Chondrocyte (in vitro differentiated cells): ENCODE measurements around the gene TSC22D3. TPM values are rescaled to one million over a fixed set of nuclear protein-coding genes. Genes with fewer than 3 reads are reported as not detected.

Source experiments
- DNase-seq: peaks from one replicate; pipeline ENCODE4 v3.0.0; 2021; ENCODE audit warnings: mixed read lengths, low spot score
- H3K27ac Mint-ChIP-seq: one replicate; pipeline ENCODE4 v1.8.0; 2021; ENCODE audit warnings: mild to moderate bottlenecking, moderate library complexity, mixed read lengths; ENCODE audit not compliant: unreplicated experiment
- H3K27me3 Mint-ChIP-seq: 2 replicates; pipeline ENCODE4 v1.8.0; 2021; ENCODE audit warnings: low read depth, mixed read lengths
- H3K36me3 Mint-ChIP-seq: 2 replicates; pipeline ENCODE4 v1.8.0; 2021; ENCODE audit warnings: low read depth, mixed read lengths
- H3K4me1 Mint-ChIP-seq: 2 replicates; pipeline ENCODE4 v1.8.0; 2021; ENCODE audit warnings: low read depth, mild to moderate bottlenecking, mixed read lengths
- H3K4me3 Mint-ChIP-seq: one replicate; pipeline ENCODE4 v1.8.0; 2021; ENCODE audit warnings: mild to moderate bottlenecking, moderate library complexity, mixed read lengths; ENCODE audit not compliant: unreplicated experiment
- H3K9me3 Mint-ChIP-seq: 2 replicates; pipeline ENCODE4 v1.8.0; 2021; ENCODE audit warnings: low read depth, mixed read lengths
- CTCF ChIP-seq: fragments of 200-600 bp; sonication (generic); IDR thresholded peaks from 2 replicates; pipeline ENCODE4 v1.5.0; 2021; ENCODE audit warnings: antibody characterized with exemption, mild to moderate bottlenecking, moderate library complexity
- total RNA-seq: library from RNA; stranded (reverse); gene quantifications from 3 replicates; pipeline ENCODE4 v1.2.1, GENCODE V29; 2021

The TSC22D3 gene
- total RNA-seq, 1 donor from 2014 or later = 191 TPM

- H3K36me3 Mint-ChIP-seq = no peaks in the 10 kb centered on the region
- peaks cover 7% of the 10 kb centered on the region for H3K9me3 Mint-ChIP-seq
- TF ChIP-seq CTCF = no peak
- no peaks in the 10 kb centered on the region for H3K27me3 Mint-ChIP-seq
- H3K4me3 Mint-ChIP-seq = no peak overlapping the region
- H3K4me1 Mint-ChIP-seq = peaks cover 33% of the 10 kb centered on the region
- no peak overlapping the region for H3K27ac Mint-ChIP-seq
- no peak for DNase-seq
These were observed 92.3 kb downstream of the TSC22D3 start for GRCh38 chrX:107683124-107683895.

DNA sequence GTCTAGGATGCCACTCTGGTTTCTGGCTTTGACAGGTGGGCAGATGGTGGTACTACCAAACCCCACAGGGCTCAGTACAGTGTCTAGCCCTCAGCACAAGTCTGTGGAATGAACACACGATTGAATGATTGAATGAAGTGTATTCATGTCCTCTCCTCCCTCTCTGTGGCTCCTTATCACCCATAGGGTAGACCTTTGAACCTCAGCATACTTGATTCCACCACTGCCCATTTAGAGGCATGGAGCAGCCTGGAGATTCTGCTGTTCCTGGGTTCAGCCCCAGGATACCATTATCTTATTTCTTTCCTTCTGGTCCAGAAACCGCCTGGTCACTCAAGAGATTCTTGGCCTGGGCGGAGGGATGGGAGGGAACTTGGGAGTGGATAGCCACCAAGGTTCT is 93.3 kb downstream of the TSC22D3 start:
- Mint-ChIP-seq H3K9me3 (peaks cover 7% of the 10 kb centered on the region), H3K4me1 (peaks cover 43% of the 10 kb centered on the region), H3K27me3 (no peaks in the 10 kb centered on the region), H3K36me3 (no peaks in the 10 kb centered on the region), H3K27ac (no peak overlapping the region), H3K4me3 (no peak overlapping the region)
- no peak for DNase-seq
- no peak for TF ChIP-seq CTCF

- no peak for DNase-seq
- Mint-ChIP-seq H3K9me3 (peaks cover 7% of the 10 kb centered on the region), H3K27ac (peak overlapping the region; percentile 46), H3K36me3 (no peaks in the 10 kb centered on the region), H3K27me3 (no peaks in the 10 kb centered on the region), H3K4me1 (peaks cover 62% of the 10 kb centered on the region), H3K4me3 (no peak overlapping the region)
- TF ChIP-seq CTCF = no peak
These were observed 96.4 kb downstream of the TSC22D3 start for GRCh38 chrX:107678957-107679740.

DNA sequence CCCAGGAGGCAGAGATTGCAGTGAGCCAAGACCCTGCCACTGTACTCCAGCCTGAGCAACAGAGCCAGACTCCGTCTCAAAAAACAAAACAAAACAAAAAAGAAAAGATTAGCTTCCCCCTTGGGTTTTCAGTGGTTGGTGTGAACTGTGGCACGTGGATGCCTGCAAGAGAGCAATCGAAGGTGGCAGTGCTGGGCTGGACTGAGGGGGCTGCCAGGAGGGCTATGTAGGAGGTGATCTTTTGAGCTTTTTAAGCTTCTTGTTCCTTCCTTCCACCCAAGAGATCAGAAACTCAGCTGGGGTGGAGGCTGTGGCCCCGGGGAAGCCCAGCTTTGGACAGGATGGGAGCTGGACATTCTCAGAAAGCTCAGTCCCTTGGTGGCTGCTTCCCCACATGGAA is 97.7 kb downstream of the TSC22D3 start:
- DNase-seq = no peak
- H3K9me3 Mint-ChIP-seq = peaks cover 7% of the 10 kb centered on the region
- H3K36me3 Mint-ChIP-seq = no peaks in the 10 kb centered on the region
- H3K4me3 Mint-ChIP-seq = no peak overlapping the region
- no peak for TF ChIP-seq CTCF
- H3K4me1 Mint-ChIP-seq = peaks cover 62% of the 10 kb centered on the region
- H3K27me3 Mint-ChIP-seq = no peaks in the 10 kb centered on the region
- peak overlapping the region; percentile 97 for H3K27ac Mint-ChIP-seq

- no peak for DNase-seq
- H3K27ac Mint-ChIP-seq = peak overlapping the region; percentile 97
- no peaks in the 10 kb centered on the region for H3K36me3 Mint-ChIP-seq
- no peak for TF ChIP-seq CTCF
- no peaks in the 10 kb centered on the region for H3K27me3 Mint-ChIP-seq
- peaks cover 64% of the 10 kb centered on the region for H3K4me1 Mint-ChIP-seq
- peaks cover 7% of the 10 kb centered on the region for H3K9me3 Mint-ChIP-seq
- peak overlapping the region; percentile 76 for H3K4me3 Mint-ChIP-seq
These were observed 98.1 kb downstream of the TSC22D3 start for GRCh38 chrX:107677501-107677901.
